HG03045 (cell line): ENCODE measurements around the gene BRAT1.

Source experiments
- ATAC-seq: cut with Tn5 transposase; IDR thresholded peaks from one replicate; pipeline ENCODE4 v1.9.1; 2021; ENCODE audit warnings: mild to moderate bottlenecking, moderate library complexity; ENCODE audit not compliant: unreplicated experiment

BRAT1 gene

GRCh38 chr7:2525658-2526630 lies 29.4 kb downstream of the BRAT1 start:
- no peak for ATAC-seq

GRCh38 chr7:2524808-2525657 lies 30.3 kb downstream of the BRAT1 start:
- ATAC-seq = no peak

GRCh38 chr7:2523941-2524807 lies 31.1 kb downstream of the BRAT1 start:
- ATAC-seq = no peak

GRCh38 chr7:2523461-2523936 lies 31.8 kb downstream of the BRAT1 start:
- ATAC-seq = no peak

GRCh38 chr7:2522780-2523433 lies 32.4 kb downstream of the BRAT1 start:
- ATAC-seq = no peak

DNA sequence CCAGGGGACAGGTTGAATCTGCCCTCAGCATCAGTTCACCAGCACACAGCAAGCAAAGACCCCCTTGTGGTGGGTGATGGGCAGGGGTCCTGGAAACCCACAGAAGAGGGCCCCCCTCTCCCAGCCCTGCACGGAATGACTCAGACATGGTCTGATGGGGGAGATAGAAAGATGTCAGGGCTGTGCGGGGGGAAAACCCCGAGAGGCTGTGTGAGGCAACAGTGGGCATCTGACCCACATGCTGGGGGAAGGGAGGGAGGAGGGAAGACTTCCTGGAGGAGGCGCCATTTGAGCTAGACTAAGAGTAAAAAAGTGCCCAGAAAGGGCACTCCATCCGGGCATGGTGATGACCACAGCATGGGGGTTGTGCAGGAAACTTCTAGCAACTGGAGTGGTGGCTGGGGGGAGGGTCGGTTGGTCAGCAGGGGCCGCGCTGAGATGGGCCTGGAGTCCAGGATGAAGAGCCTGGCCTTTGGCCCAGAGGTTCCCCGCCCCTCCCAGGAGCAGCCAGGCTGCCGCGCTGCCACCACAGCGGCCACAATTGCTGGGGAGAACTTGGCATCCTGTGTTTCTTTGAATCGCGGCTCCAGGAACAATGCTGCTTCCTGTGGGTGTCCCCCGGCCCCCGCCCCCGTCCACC lies 33.3 kb downstream of the BRAT1 start:
- ATAC-seq = no peak

DNA sequence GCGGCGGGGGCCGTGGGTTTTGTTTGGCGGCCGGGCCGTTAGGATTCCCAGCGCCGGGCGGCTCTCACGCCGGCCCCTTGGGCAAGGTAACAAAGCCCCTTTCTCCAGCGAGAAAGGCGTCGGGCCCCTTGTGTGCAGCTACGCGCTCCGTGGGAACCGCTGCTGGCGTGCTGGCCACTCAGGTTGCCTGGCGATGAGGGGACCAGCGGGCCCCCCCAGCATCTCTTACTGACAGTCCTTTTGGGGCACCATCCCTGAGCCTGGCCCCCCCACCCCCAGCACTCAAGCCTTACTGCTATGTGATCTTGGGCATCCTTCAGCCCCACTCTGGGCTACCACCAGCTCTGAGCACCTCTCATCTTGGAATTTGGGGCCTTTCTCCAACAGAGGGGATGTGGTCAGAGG lies 34.0 kb downstream of the BRAT1 start:
- ATAC-seq = no peak

DNA sequence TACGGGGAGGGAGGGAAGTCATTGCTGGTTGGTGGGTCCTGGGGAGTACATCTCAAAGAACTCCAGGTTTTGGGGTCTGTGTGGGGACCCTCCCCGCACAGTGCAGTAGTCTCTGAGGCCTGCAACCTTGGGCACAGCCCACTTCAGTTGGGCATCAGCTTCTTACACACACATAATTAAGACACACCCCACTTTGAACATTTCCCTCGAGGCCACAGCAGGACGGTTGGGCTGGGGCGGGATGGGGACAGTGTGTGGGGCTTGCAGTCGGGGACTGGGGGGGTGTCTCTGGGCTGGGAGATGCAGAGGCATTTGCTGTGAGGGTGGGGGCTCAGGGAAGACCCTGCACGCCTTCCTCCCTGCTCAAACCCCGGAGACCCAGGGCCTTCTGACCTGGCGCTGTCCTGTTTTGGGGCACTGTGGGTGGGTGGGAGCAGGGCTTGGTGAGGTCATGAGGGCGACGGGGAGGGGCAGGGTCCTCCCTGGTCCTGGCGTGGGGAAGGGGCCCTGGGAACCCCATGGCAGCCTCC lies 34.5 kb downstream of the BRAT1 start:
- ATAC-seq = no peak

GRCh38 chr7:2520131-2520760 lies 35.1 kb downstream of the BRAT1 start:
- no peak for ATAC-seq

- ATAC-seq = peak; percentile 78
These were observed 36.0 kb downstream of the BRAT1 start, which contains the start of gene LFNG for GRCh38 chr7:2519119-2519930. Gene LFNG (plus strand): TSS chr7:2519774. CDS start chr7:2519862, 88 bp downstream.

- no peak for ATAC-seq
These were observed 36.6 kb downstream of the BRAT1 start for GRCh38 chr7:2518737-2519118.

GRCh38 chr7:2517678-2518507 lies 37.4 kb downstream of the BRAT1 start:
- no peak for ATAC-seq

- no peak for ATAC-seq
These were observed 38.3 kb downstream of the BRAT1 start for GRCh38 chr7:2517026-2517425.

GRCh38 chr7:2516194-2516555 lies 39.1 kb downstream of the BRAT1 start:
- no peak for ATAC-seq

- no peak for ATAC-seq
These were observed 39.7 kb downstream of the BRAT1 start for GRCh38 chr7:2515424-2516193.
